ENCODE results near the gene B3GALT6. TPM values are rescaled to one million over a fixed set of nuclear protein-coding genes. Genes with fewer than 3 reads are reported as not detected.

The B3GALT6 gene
- total and polyA plus RNA-seq, 2 donors (not counting 1 experiment from before 2014, with no cell fraction given), result 17.9 to 19.3 TPM

GRCh38 chr1:1221887-1222574 lies 10.0 kb upstream of the B3GALT6 start:
- Histone ChIP-seq H3K9me3 (ENCODE audit: control insufficient read depth, insufficient read depth, low read depth, low read length) (no peaks in the 10 kb centered on the region), H3K36me3 (ENCODE audit: control insufficient read depth, insufficient read depth, low read length) (peaks cover 41% of the 10 kb centered on the region), H3K9ac (ENCODE audit: insufficient read depth, low read length) (no peak overlapping the region), H3K79me2 (ENCODE audit: control insufficient read depth, insufficient read depth, low read length) (peaks cover 26% of the 10 kb centered on the region), H3K4me2 (ENCODE audit: extremely low read depth, insufficient read depth, low read length) (no peak overlapping the region), H3K27ac (ENCODE audit: insufficient read depth, low read length) (no peak overlapping the region), H4K20me1 (ENCODE audit: control insufficient read depth, extremely low read depth, insufficient read depth, low read length) (no peaks in the 10 kb centered on the region), H3K4me3 (replicated peaks in 1 of 4; ENCODE audit: control extremely low read depth in 1 of 4, insufficient read depth in 1 of 4, low read depth in 3 of 4, low read length in 4 of 4) (no peak overlapping the region), H3K27me3 (ENCODE audit: control insufficient read depth, insufficient read depth, low read length) (no peaks in the 10 kb centered on the region), H3K4me1 (ENCODE audit: control insufficient read depth, extremely low read depth, insufficient read depth, low read length) (no peaks in the 10 kb centered on the region), H2AFZ (ENCODE audit: low read length) (no peak overlapping the region)
- TF ChIP-seq, protein P1, sequence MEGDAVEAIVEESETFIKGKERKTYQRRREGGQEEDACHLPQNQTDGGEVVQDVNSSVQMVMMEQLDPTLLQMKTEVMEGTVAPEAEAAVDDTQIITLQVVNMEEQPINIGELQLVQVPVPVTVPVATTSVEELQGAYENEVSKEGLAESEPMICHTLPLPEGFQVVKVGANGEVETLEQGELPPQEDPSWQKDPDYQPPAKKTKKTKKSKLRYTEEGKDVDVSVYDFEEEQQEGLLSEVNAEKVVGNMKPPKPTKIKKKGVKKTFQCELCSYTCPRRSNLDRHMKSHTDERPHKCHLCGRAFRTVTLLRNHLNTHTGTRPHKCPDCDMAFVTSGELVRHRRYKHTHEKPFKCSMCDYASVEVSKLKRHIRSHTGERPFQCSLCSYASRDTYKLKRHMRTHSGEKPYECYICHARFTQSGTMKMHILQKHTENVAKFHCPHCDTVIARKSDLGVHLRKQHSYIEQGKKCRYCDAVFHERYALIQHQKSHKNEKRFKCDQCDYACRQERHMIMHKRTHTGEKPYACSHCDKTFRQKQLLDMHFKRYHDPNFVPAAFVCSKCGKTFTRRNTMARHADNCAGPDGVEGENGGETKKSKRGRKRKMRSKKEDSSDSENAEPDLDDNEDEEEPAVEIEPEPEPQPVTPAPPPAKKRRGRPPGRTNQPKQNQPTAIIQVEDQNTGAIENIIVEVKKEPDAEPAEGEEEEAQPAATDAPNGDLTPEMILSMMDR (conservative IDR thresholded peaks at IDR 0.05 in 1 of 2, IDR thresholded peaks at IDR 0.05 in 1 of 2; ENCODE audit: low read depth in 1 of 2, low read length in 2 of 2), result no peak
- TF ChIP-seq EZH2 (IDR thresholded peaks at IDR 0.05; ENCODE audit: low read length, missing control alignments), result no peak
- DNase-seq (ENCODE audit: low read depth in 2 of 2), result no peak

GRCh38 chr1:1222575-1223225 lies 9.3 kb upstream of the B3GALT6 start:
- Histone ChIP-seq H3K36me3 (ENCODE audit: control insufficient read depth, insufficient read depth, low read length) (peaks cover 41% of the 10 kb centered on the region), H3K9ac (ENCODE audit: insufficient read depth, low read length) (no peak overlapping the region), H3K27me3 (ENCODE audit: control insufficient read depth, insufficient read depth, low read length) (no peaks in the 10 kb centered on the region), H3K9me3 (ENCODE audit: control insufficient read depth, insufficient read depth, low read depth, low read length) (no peaks in the 10 kb centered on the region), H3K27ac (ENCODE audit: insufficient read depth, low read length) (no peak overlapping the region), H3K4me3 (replicated peaks in 1 of 4; ENCODE audit: control extremely low read depth in 1 of 4, insufficient read depth in 1 of 4, low read depth in 3 of 4, low read length in 4 of 4) (no peak overlapping the region), H4K20me1 (ENCODE audit: control insufficient read depth, extremely low read depth, insufficient read depth, low read length) (no peaks in the 10 kb centered on the region), H2AFZ (ENCODE audit: low read length) (no peak overlapping the region), H3K79me2 (ENCODE audit: control insufficient read depth, insufficient read depth, low read length) (peaks cover 30% of the 10 kb centered on the region), H3K4me1 (ENCODE audit: control insufficient read depth, extremely low read depth, insufficient read depth, low read length) (no peaks in the 10 kb centered on the region), H3K4me2 (ENCODE audit: extremely low read depth, insufficient read depth, low read length) (no peak overlapping the region)
- TF ChIP-seq, protein P1 (conservative IDR thresholded peaks at IDR 0.05 in 1 of 2, IDR thresholded peaks at IDR 0.05 in 1 of 2; ENCODE audit: low read depth in 1 of 2, low read length in 2 of 2), result no peak
- no peak for TF ChIP-seq EZH2 (IDR thresholded peaks at IDR 0.05; ENCODE audit: low read length, missing control alignments)
- DNase-seq (ENCODE audit: low read depth in 2 of 2), result no peak

DNA sequence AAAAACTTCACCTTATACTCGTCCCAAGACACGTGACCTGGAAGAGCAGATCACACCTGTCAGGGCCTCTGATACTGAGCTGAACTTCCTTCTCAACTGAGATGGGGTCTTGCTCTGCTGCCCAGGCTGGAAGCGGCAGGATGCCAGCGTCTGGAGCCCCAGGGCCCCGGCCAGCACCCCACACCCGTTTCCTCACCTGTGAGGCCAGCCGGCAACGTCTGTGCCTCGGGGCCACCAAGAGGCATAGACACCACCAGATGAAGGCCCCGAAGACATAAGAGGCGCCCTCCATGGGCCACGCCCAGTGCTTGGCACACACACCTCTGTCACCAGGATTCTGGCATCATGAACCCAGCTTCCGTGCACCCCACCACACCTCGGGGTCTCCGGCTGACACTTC lies 8.7 kb upstream of the B3GALT6 start:
- no peak overlapping the region for H3K4me2 ChIP-seq (ENCODE audit: extremely low read depth, insufficient read depth, low read length)
- no peak overlapping the region for H3K4me3 ChIP-seq (replicated peaks in 1 of 4; ENCODE audit: control extremely low read depth in 1 of 4, insufficient read depth in 1 of 4, low read depth in 3 of 4, low read length in 4 of 4)
- no peak for DNase-seq (ENCODE audit: low read depth in 2 of 2)
- H3K9me3 ChIP-seq (ENCODE audit: control insufficient read depth, insufficient read depth, low read depth, low read length), result no peaks in the 10 kb centered on the region
- H3K27ac ChIP-seq (ENCODE audit: insufficient read depth, low read length), result no peak overlapping the region
- H3K27me3 ChIP-seq (ENCODE audit: control insufficient read depth, insufficient read depth, low read length), result no peaks in the 10 kb centered on the region
- TF ChIP-seq, protein P1 (conservative IDR thresholded peaks at IDR 0.05 in 1 of 2, IDR thresholded peaks at IDR 0.05 in 1 of 2; ENCODE audit: low read depth in 1 of 2, low read length in 2 of 2), result no peak
- no peak for TF ChIP-seq EZH2 (IDR thresholded peaks at IDR 0.05; ENCODE audit: low read length, missing control alignments)
- no peak overlapping the region for H3K9ac ChIP-seq (ENCODE audit: insufficient read depth, low read length)
- H2AFZ ChIP-seq (ENCODE audit: low read length), result no peak overlapping the region
- H4K20me1 ChIP-seq (ENCODE audit: control insufficient read depth, extremely low read depth, insufficient read depth, low read length), result no peaks in the 10 kb centered on the region
- H3K79me2 ChIP-seq (ENCODE audit: control insufficient read depth, insufficient read depth, low read length), result peaks cover 37% of the 10 kb centered on the region
- peaks cover 42% of the 10 kb centered on the region for H3K36me3 ChIP-seq (ENCODE audit: control insufficient read depth, insufficient read depth, low read length)
- no peaks in the 10 kb centered on the region for H3K4me1 ChIP-seq (ENCODE audit: control insufficient read depth, extremely low read depth, insufficient read depth, low read length)

Data from fibroblast of lung (primary cell).